Vagina (tissue), 2 donors: ENCODE results near the gene ZFYVE16.

Experiments
- CTCF ChIP-seq, 3 experiments: fragments of 450-650 bp in 2 of 3; fragments of 200-600 bp in 1 of 3; sonication (generic) in 1 of 3; IDR thresholded peaks; one replicate each; pipeline ENCODE4 v1.5.1; 2017 to 2019; ENCODE audit warnings: antibody characterized with exemption in 3 of 3, mild to moderate bottlenecking in 2 of 3, moderate library complexity in 2 of 3
- POLR2A ChIP-seq, 2 donors: fragments of 450-650 bp; IDR thresholded peaks; one replicate each; pipeline ENCODE4 v1.6.1; 2017; ENCODE audit warnings: antibody characterized with exemption in 2 of 2, mild to moderate bottlenecking in 2 of 2, moderate library complexity in 2 of 2
- POLR2AphosphoS5 ChIP-seq, 2 donors: sonication (generic); formaldehyde crosslinking; IDR thresholded peaks; one replicate each; pipeline ENCODE4 v1.9.0; 2017; ENCODE audit warnings: antibody characterized with exemption in 2 of 2, mild to moderate bottlenecking in 2 of 2, low read depth in 1 of 2; ENCODE audit not compliant: insufficient read depth in 1 of 2

GRCh38 chr5:80492741-80493140, 84.9 kb downstream of the ZFYVE16 start:
- TF ChIP-seq POLR2AphosphoS5 (IDR thresholded peaks at IDR 0.05; ENCODE audit: insufficient read depth in 1 of 2, low read depth in 1 of 2) (no peak), CTCF (IDR thresholded peaks at IDR 0.05) (no peak), POLR2A (IDR thresholded peaks at IDR 0.05) (no peak)
